ENCODE results near the gene AVEN.

The AVEN gene

DNA sequence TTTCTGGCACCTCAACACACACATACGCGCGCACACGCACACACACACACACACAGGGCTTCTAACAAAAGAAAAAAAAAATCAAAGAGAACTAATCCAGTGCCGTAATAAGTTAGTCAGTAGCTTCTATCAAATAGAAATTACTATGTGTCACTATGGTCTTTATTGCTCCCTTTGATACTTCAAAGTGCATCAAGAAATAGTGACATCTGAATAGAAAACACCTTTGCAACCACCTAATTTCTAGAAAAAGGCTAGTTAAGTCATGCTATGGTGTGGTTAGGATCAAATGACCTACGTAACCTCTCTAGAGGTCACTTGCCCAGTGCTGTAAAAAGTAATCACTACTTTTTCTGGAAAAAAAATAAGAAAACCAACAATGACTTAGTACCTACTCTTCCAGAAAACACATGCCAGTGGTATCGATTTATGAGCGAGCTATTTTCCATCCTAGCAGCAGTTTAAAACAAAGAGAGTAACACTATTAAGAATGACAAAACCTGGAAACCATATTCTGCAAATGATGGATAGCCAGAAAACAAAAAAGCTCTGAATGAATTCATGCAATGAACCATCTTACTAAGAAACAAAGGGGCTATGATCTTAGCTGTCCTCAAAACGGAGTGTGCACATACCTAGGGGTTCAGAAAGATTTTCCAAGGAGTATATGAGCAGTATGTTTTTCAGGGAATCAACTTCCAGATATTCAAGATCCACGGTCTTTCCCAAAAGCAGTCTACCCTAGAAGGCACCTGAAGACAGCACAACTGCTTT is 6.8 kb downstream of the AVEN start:
- Histone ChIP-seq H3K36me3 (replicated peaks; ENCODE audit: insufficient read depth, low read length) (no peaks in the 10 kb centered on the region), H3K4me2 (ENCODE audit: low read depth, low read length) (no peak overlapping the region), H3K9ac (ENCODE audit: low read length) (no peak overlapping the region), H2AFZ (ENCODE audit: low read length) (no peak overlapping the region), H4K20me1 (ENCODE audit: insufficient read depth, low read length) (no peaks in the 10 kb centered on the region), H3K4me1 (ENCODE audit: low read length) (no peaks in the 10 kb centered on the region), H3K79me2 (ENCODE audit: low read length) (peaks cover 68% of the 10 kb centered on the region), H3K27ac (ENCODE audit: low read length) (no peak overlapping the region), H3K9me2 (replicated peaks; ENCODE audit: insufficient read depth, low read length) (no peaks in the 10 kb centered on the region), H3K9me3 (replicated peaks; ENCODE audit: insufficient read depth, low read length) (no peaks in the 10 kb centered on the region), H3F3A (ENCODE audit: insufficient read depth, low read length) (no peaks in the 10 kb centered on the region; the same call in 1 of the 2 replicates), H3K27me3 (replicated peaks; ENCODE audit: insufficient read depth, low read length) (no peaks in the 10 kb centered on the region), H3K4me3 (ENCODE audit: low read length) (no peak overlapping the region)
- no peak for TF ChIP-seq EZH2phosphoT487 (IDR thresholded peaks at IDR 0.05; ENCODE audit: low read length)
- TF ChIP-seq, protein P1, sequence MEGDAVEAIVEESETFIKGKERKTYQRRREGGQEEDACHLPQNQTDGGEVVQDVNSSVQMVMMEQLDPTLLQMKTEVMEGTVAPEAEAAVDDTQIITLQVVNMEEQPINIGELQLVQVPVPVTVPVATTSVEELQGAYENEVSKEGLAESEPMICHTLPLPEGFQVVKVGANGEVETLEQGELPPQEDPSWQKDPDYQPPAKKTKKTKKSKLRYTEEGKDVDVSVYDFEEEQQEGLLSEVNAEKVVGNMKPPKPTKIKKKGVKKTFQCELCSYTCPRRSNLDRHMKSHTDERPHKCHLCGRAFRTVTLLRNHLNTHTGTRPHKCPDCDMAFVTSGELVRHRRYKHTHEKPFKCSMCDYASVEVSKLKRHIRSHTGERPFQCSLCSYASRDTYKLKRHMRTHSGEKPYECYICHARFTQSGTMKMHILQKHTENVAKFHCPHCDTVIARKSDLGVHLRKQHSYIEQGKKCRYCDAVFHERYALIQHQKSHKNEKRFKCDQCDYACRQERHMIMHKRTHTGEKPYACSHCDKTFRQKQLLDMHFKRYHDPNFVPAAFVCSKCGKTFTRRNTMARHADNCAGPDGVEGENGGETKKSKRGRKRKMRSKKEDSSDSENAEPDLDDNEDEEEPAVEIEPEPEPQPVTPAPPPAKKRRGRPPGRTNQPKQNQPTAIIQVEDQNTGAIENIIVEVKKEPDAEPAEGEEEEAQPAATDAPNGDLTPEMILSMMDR (IDR thresholded peaks at IDR 0.05; ENCODE audit: low read length), result no peak
- no peak for TF ChIP-seq EZH2 (optimal IDR thresholded peaks at IDR 0.05; ENCODE audit: low read depth, low read length)
- no peak for DNase-seq

DNA sequence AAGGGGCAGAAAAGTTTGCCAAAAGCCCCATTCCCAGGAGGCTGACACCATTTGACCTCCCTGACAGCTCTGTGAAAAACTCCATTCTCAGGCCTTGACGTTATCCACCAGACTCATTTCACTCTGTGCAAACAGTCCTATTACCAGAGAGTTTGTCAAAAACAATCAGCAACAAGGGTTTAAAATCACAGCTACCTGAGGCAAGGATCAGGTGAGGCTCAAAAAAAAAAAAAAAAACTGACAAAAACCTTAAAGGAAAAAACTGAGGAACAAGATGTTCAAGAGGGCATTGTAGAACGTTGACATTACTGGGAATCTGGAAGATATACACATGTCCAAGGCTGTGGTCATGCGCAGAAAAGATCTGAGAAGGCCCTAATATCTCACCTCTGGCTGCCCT is 11.4 kb downstream of the AVEN start:
- no peak overlapping the region for H3K4me2 ChIP-seq (ENCODE audit: low read depth, low read length)

GRCh38 chr15:34025252-34025651 is 13.8 kb downstream of the AVEN start:
- no peaks in the 10 kb centered on the region for H3K36me3 ChIP-seq (replicated peaks; ENCODE audit: insufficient read depth, low read length)
- no peak for DNase-seq
- H3K27me3 ChIP-seq (replicated peaks; ENCODE audit: insufficient read depth, low read length), result no peaks in the 10 kb centered on the region
- H3F3A ChIP-seq (ENCODE audit: insufficient read depth, low read length), result no peaks in the 10 kb centered on the region
- no peaks in the 10 kb centered on the region for H3K4me1 ChIP-seq (ENCODE audit: low read length)
- H3K27ac ChIP-seq (ENCODE audit: low read length), result no peak overlapping the region
- no peaks in the 10 kb centered on the region for H3K9me2 ChIP-seq (replicated peaks; ENCODE audit: insufficient read depth, low read length)
- no peak overlapping the region for H3K9ac ChIP-seq (ENCODE audit: low read length)
- H3K4me3 ChIP-seq (ENCODE audit: low read length), result no peak overlapping the region
- no peaks in the 10 kb centered on the region for H3K9me3 ChIP-seq (replicated peaks; ENCODE audit: insufficient read depth, low read length)
- H3K79me2 ChIP-seq (ENCODE audit: low read length), result peaks cover 25% of the 10 kb centered on the region
- no peak overlapping the region for H2AFZ ChIP-seq (ENCODE audit: low read length)
- H3K4me2 ChIP-seq (ENCODE audit: low read depth, low read length), result no peak overlapping the region
- no peaks in the 10 kb centered on the region for H4K20me1 ChIP-seq (ENCODE audit: insufficient read depth, low read length)
- TF ChIP-seq, protein P1 (IDR thresholded peaks at IDR 0.05; ENCODE audit: low read length), result no peak
- TF ChIP-seq EZH2phosphoT487 (IDR thresholded peaks at IDR 0.05; ENCODE audit: low read length), result no peak
- TF ChIP-seq EZH2 (optimal IDR thresholded peaks at IDR 0.05; ENCODE audit: low read depth, low read length), result no peak

More for the DNA sequence above, 11.4 kb downstream of the AVEN start:
- Histone ChIP-seq H3K4me1 (ENCODE audit: low read length) (no peaks in the 10 kb centered on the region), H2AFZ (ENCODE audit: low read length) (no peak overlapping the region), H3K36me3 (replicated peaks; ENCODE audit: insufficient read depth, low read length) (no peaks in the 10 kb centered on the region), H3F3A (ENCODE audit: insufficient read depth, low read length) (no peaks in the 10 kb centered on the region), H3K27me3 (replicated peaks; ENCODE audit: insufficient read depth, low read length) (no peaks in the 10 kb centered on the region), H3K4me3 (ENCODE audit: low read length) (no peak overlapping the region), H3K9ac (ENCODE audit: low read length) (no peak overlapping the region), H3K9me2 (replicated peaks; ENCODE audit: insufficient read depth, low read length) (no peaks in the 10 kb centered on the region), H3K27ac (ENCODE audit: low read length) (no peak overlapping the region), H4K20me1 (ENCODE audit: insufficient read depth, low read length) (no peaks in the 10 kb centered on the region), H3K79me2 (ENCODE audit: low read length) (peaks cover 44% of the 10 kb centered on the region), H3K9me3 (replicated peaks; ENCODE audit: insufficient read depth, low read length) (no peaks in the 10 kb centered on the region)
- TF ChIP-seq EZH2 (optimal IDR thresholded peaks at IDR 0.05; ENCODE audit: low read depth, low read length) (no peak), EZH2phosphoT487 (IDR thresholded peaks at IDR 0.05; ENCODE audit: low read length) (no peak)
- TF ChIP-seq, protein P1 (IDR thresholded peaks at IDR 0.05; ENCODE audit: low read length), result no peak
- DNase-seq, result no peak
